ENCODE results near the gene CNTNAP4. TPM values are rescaled to one million over a fixed set of nuclear protein-coding genes. Genes with fewer than 3 reads are reported as not detected.
A peak's percentile ranks its signal among the peaks of the same experiment; 100 is the strongest.

CNTNAP4 gene
- total RNA-seq, 1 donor from 2014 or later, result 2.1 TPM

GRCh38 chr16:76502555-76502954 lies 225.4 kb downstream of the CNTNAP4 start:
- H3K4me3 Mint-ChIP-seq, result no peak overlapping the region
- no peak for TF ChIP-seq CTCF (conservative IDR thresholded peaks at IDR 0.05)
- DNase-seq (ENCODE audit: extremely low spot score, unreplicated experiment), result no peak
- H3K36me3 Mint-ChIP-seq, result no peaks in the 10 kb centered on the region
- no peak overlapping the region for H3K27ac Mint-ChIP-seq
- H3K9me3 Mint-ChIP-seq, result no peaks in the 10 kb centered on the region
- H3K4me1 Mint-ChIP-seq (ENCODE audit: unreplicated experiment), result no peaks in the 10 kb centered on the region
- no peaks in the 10 kb centered on the region for H3K27me3 Mint-ChIP-seq

- Mint-ChIP-seq H3K4me1 (ENCODE audit: unreplicated experiment) (no peaks in the 10 kb centered on the region), H3K36me3 (no peaks in the 10 kb centered on the region), H3K9me3 (no peaks in the 10 kb centered on the region), H3K27me3 (no peaks in the 10 kb centered on the region), H3K27ac (no peak overlapping the region), H3K4me3 (no peak overlapping the region)
- TF ChIP-seq CTCF (conservative IDR thresholded peaks at IDR 0.05), result no peak
- DNase-seq (ENCODE audit: extremely low spot score, unreplicated experiment), result no peak
Measured at GRCh38 chr16:76503091-76503490, 225.9 kb downstream of the CNTNAP4 start.

GRCh38 chr16:76511203-76511602 lies 234.0 kb downstream of the CNTNAP4 start:
- DNase-seq (ENCODE audit: extremely low spot score, unreplicated experiment), result no peak
- Mint-ChIP-seq H3K4me1 (ENCODE audit: unreplicated experiment) (no peaks in the 10 kb centered on the region), H3K27ac (no peak overlapping the region), H3K36me3 (no peaks in the 10 kb centered on the region), H3K9me3 (no peaks in the 10 kb centered on the region), H3K4me3 (no peak overlapping the region), H3K27me3 (no peaks in the 10 kb centered on the region)
- no peak for TF ChIP-seq CTCF (conservative IDR thresholded peaks at IDR 0.05)

- Mint-ChIP-seq H3K27me3 (peaks cover 3% of the 10 kb centered on the region), H3K9me3 (no peaks in the 10 kb centered on the region), H3K36me3 (no peaks in the 10 kb centered on the region), H3K27ac (no peak overlapping the region), H3K4me3 (no peak overlapping the region), H3K4me1 (ENCODE audit: unreplicated experiment) (peaks cover 4% of the 10 kb centered on the region)
- DNase-seq (ENCODE audit: extremely low spot score, unreplicated experiment), result no peak
- no peak for TF ChIP-seq CTCF (conservative IDR thresholded peaks at IDR 0.05)
Measured at GRCh38 chr16:76518781-76519180, 241.6 kb downstream of the CNTNAP4 start.

GRCh38 chr16:76524356-76524755 lies 247.2 kb downstream of the CNTNAP4 start:
- H3K4me1 Mint-ChIP-seq (ENCODE audit: unreplicated experiment), result no peaks in the 10 kb centered on the region
- peak overlapping the region; percentile 50 for H3K27ac Mint-ChIP-seq
- H3K9me3 Mint-ChIP-seq, result no peaks in the 10 kb centered on the region
- no peak for TF ChIP-seq CTCF (conservative IDR thresholded peaks at IDR 0.05)
- DNase-seq (ENCODE audit: extremely low spot score, unreplicated experiment), result no peak
- H3K4me3 Mint-ChIP-seq, result no peak overlapping the region
- H3K27me3 Mint-ChIP-seq, result peaks cover 3% of the 10 kb centered on the region
- no peaks in the 10 kb centered on the region for H3K36me3 Mint-ChIP-seq

- Mint-ChIP-seq H3K4me1 (ENCODE audit: unreplicated experiment) (no peaks in the 10 kb centered on the region), H3K36me3 (no peaks in the 10 kb centered on the region), H3K9me3 (no peaks in the 10 kb centered on the region), H3K27me3 (peaks cover 3% of the 10 kb centered on the region), H3K4me3 (no peak overlapping the region), H3K27ac (peak overlapping the region; percentile 50)
- DNase-seq (ENCODE audit: extremely low spot score, unreplicated experiment), result no peak
- no peak for TF ChIP-seq CTCF (conservative IDR thresholded peaks at IDR 0.05)
Measured at GRCh38 chr16:76524769-76525168, 247.6 kb downstream of the CNTNAP4 start.
